Upper lobe of left lung (tissue), 6 donors: ENCODE results near the gene NDUFB11. TPM values are rescaled to one million over a fixed set of nuclear protein-coding genes. Genes with fewer than 3 reads are reported as not detected.
"Not testable (repeated sequence)": the region's sequence is repeated elsewhere in the genome, so short reads cannot be mapped to it uniquely, and the experiment has no call there.

ENCODE experiments used
- ATAC-seq, 2 donors: fragments of 200-7000 bp; cut with Tn5 transposase; one replicate each; pipeline ENCODE4 v1.9.1; 2022; ENCODE audit warnings: mild to moderate bottlenecking in 2 of 2, moderate library complexity in 2 of 2; ENCODE audit not compliant: low FRiP score in 2 of 2
- DNase-seq, 2 donors: peaks; one replicate each; pipeline ENCODE4 v3.0.0-alpha.2; 2019 to 2020
- H3K27ac ChIP-seq, 4 donors: fragments of 200-600 bp; sonication (generic); one replicate each; pipeline ENCODE4 v1.5.1; 2016 to 2019
- H3K27me3 ChIP-seq, 4 donors: fragments of 200-600 bp; sonication (generic); one replicate each; pipeline ENCODE4 v1.5.1; 2017 to 2019
- H3K36me3 ChIP-seq, 4 donors: fragments of 200-600 bp; sonication (generic); one replicate each; pipeline ENCODE4 v1.5.1; 2016 to 2019
- H3K4me1 ChIP-seq, 4 donors: fragments of 200-600 bp; sonication (generic); one replicate each; pipeline ENCODE4 v1.5.1; 2018 to 2019
- H3K4me3 ChIP-seq, 4 donors: fragments of 200-600 bp; sonication (generic); one replicate each; pipeline ENCODE4 v1.5.1; 2017 to 2019; ENCODE audit warnings: mild to moderate bottlenecking in 2 of 4, moderate library complexity in 1 of 4
- H3K9me3 ChIP-seq, 4 donors: fragments of 200-600 bp; sonication (generic); one replicate each; pipeline ENCODE4 v1.5.1; 2018 to 2019
- CTCF ChIP-seq, 6 experiments: fragments of 450-650 bp in 4 of 6; fragments of 200-600 bp in 2 of 6; sonication (generic) in 2 of 6; IDR thresholded peaks; one replicate each; pipeline ENCODE4 v1.5.1; 2016 to 2019; ENCODE audit warnings: antibody characterized with exemption in 6 of 6
- EP300 ChIP-seq, 4 donors: sonication (generic); formaldehyde crosslinking; IDR thresholded peaks; one replicate each; pipeline ENCODE4 v1.5.1; 2017; ENCODE audit warnings: antibody characterized with exemption in 4 of 4, control low read depth in 2 of 4
- POLR2A ChIP-seq, 4 donors: fragments of 450-650 bp; IDR thresholded peaks; one replicate each; pipeline ENCODE4 v1.5.1; 2016 to 2017; ENCODE audit warnings: antibody characterized with exemption in 4 of 4, mild to moderate bottlenecking in 2 of 4
- POLR2AphosphoS5 ChIP-seq, 2 donors: sonication (generic); formaldehyde crosslinking; IDR thresholded peaks; one replicate each; pipeline ENCODE4 v1.5.1; 2017; ENCODE audit warnings: antibody characterized with exemption in 2 of 2
- WGBS, 2 donors: methylation state at CpG; one replicate each; pipeline ENCODE4 v1.1.5; 2017 to 2018; 5-methylcytosine and 5-hydroxymethylcytosine counted together
- total RNA-seq, 6 donors: library from RNA; depleted of rRNA in 4 of 6; stranded (reverse); fragments of >200 nt in 4 of 6; gene quantifications; one replicate each; pipeline versions ENCODE4 v1.1.0 to v1.2.1, GENCODE V29; 2016 to 2021
- donor health status: DM: no; HTN: no; CAD: no; lungs with moderate emphysema.
- donor health status: DM: no; HTN: yes; CAD: no; lungs with severe emphysema.

Gene NDUFB11
- total RNA-seq, 6 donors from 2014 or later = 41.9 to 77.5 (median 66.7) TPM

GRCh38 chrX:47145395-47146120 lies 1.1 kb upstream of the NDUFB11 start:
- Histone ChIP-seq H3K36me3 (peaks cover 0 to 3% (median 0%) of the 10 kb centered on the region in 4 donors), H3K4me1 (peaks cover 6 to 20% (median 11%) of the 10 kb centered on the region in 4 donors), H3K4me3 (peak overlapping the region; percentile 44 to 71 (median 60)), H3K27ac (peak overlapping the region; percentile 93 to 98 (median 94)), H3K9me3 (peaks cover 0 to 5% (median 0%) of the 10 kb centered on the region in 4 donors), H3K27me3 (peaks cover 0 to 5% (median 0%) of the 10 kb centered on the region in 4 donors)
- no peak for DNase-seq
- TF ChIP-seq POLR2AphosphoS5 (IDR thresholded peaks at IDR 0.05) = no peak
- TF ChIP-seq EP300 (IDR thresholded peaks at IDR 0.05) = no peak
- no peak for TF ChIP-seq CTCF (IDR thresholded peaks at IDR 0.05)
- TF ChIP-seq POLR2A (IDR thresholded peaks at IDR 0.05) = no peak
- ATAC-seq = peak; percentile 28 to 50
- WGBS, 2 donors = 2 to 47% methylated on average over 23 to 39 of the region's 39 CpGs

- Histone ChIP-seq H3K4me3 (peak overlapping the region; percentile 26 to 71 (median 60)), H3K9me3 (peaks cover 0 to 5% (median 0%) of the 10 kb centered on the region in 4 donors), H3K27me3 (peaks cover 0 to 5% (median 0%) of the 10 kb centered on the region in 4 donors), H3K36me3 (peaks cover 0 to 3% (median 0%) of the 10 kb centered on the region in 4 donors), H3K27ac (peak overlapping the region; percentile 93 to 98 (median 94)), H3K4me1 (peaks cover 6 to 20% (median 11%) of the 10 kb centered on the region in 4 donors)
- DNase-seq (peak; percentile 30 to 89), ATAC-seq (peak; percentile 39 to 55)
- TF ChIP-seq POLR2AphosphoS5 (IDR thresholded peaks at IDR 0.05) (no peak), POLR2A (IDR thresholded peaks at IDR 0.05) (no peak), CTCF (IDR thresholded peaks at IDR 0.05) (no peak), EP300 (IDR thresholded peaks at IDR 0.05) (no peak)
- WGBS, 2 donors = 0 to 46% methylated on average over 8 to 45 of the region's 46 CpGs
These were observed 442 bp downstream of the NDUFB11 start for GRCh38 chrX:47143894-47144625.

- WGBS, 2 donors = 82 to 95% methylated on average over 5 to 6 of the region's 6 CpGs
- DNase-seq = no peak
- no peak for ATAC-seq
These were observed 6.3 kb downstream of the NDUFB11 start for GRCh38 chrX:47138171-47138570.

GRCh38 chrX:47135650-47136049 lies 8.9 kb downstream of the NDUFB11 start:
- WGBS, 2 donors = 62 to 100% methylated on average over 1 to 5 of the region's 5 CpGs
- H3K4me1 ChIP-seq, H3K4me3 ChIP-seq, H3K27ac ChIP-seq, H3K27me3 ChIP-seq, H3K36me3 ChIP-seq, H3K9me3 ChIP-seq: not testable (repeated sequence)
- ATAC-seq (peak in 1 of 2 donors; percentile 32), DNase-seq (peak in 1 of 2 donors; percentile 31)

More at GRCh38 chrX:47138171-47138570, 6.3 kb downstream of the NDUFB11 start:
- peaks cover 0 to under 1% (median 0%) of the 10 kb centered on the region in 4 donors for H3K4me1 ChIP-seq
- peaks cover 0 to 3% (median 0%) of the 10 kb centered on the region in 4 donors for H3K36me3 ChIP-seq
- TF ChIP-seq POLR2A (IDR thresholded peaks at IDR 0.05) (no peak), POLR2AphosphoS5 (IDR thresholded peaks at IDR 0.05) (no peak), CTCF (IDR thresholded peaks at IDR 0.05) (no peak), EP300 (IDR thresholded peaks at IDR 0.05) (no peak)
- H3K27ac ChIP-seq = no peak overlapping the region
- H3K4me3 ChIP-seq = no peak overlapping the region
- no peaks in the 10 kb centered on the region for H3K9me3 ChIP-seq
- H3K27me3 ChIP-seq = no peaks in the 10 kb centered on the region

GRCh38 chrX:47133493-47133892 lies 11.0 kb downstream of the NDUFB11 start:
- H3K36me3 ChIP-seq = no peaks in the 10 kb centered on the region
- peaks cover 0 to 8% (median 0%) of the 10 kb centered on the region in 4 donors for H3K9me3 ChIP-seq
- ATAC-seq = no peak
- DNase-seq = peak in 1 of 2 donors; percentile 48
- peak overlapping the region in 1 of 4 donors; percentile 12 for H3K27ac ChIP-seq
- H3K4me3 ChIP-seq = no peak overlapping the region
- TF ChIP-seq CTCF (IDR thresholded peaks at IDR 0.05) = no peak
- no peak for TF ChIP-seq POLR2AphosphoS5 (IDR thresholded peaks at IDR 0.05)
- no peak for TF ChIP-seq EP300 (IDR thresholded peaks at IDR 0.05)
- TF ChIP-seq POLR2A (IDR thresholded peaks at IDR 0.05) = no peak
- H3K27me3 ChIP-seq = no peaks in the 10 kb centered on the region
- H3K4me1 ChIP-seq = peaks cover 0 to 6% (median 4%) of the 10 kb centered on the region in 4 donors
- 64% methylated on average over 5 of the region's 5 CpGs for WGBS, 2 donors
